Adipose tissue (tissue), 3 donors: ENCODE data around the gene RPS14. TPM values are rescaled to one million over a fixed set of nuclear protein-coding genes. Genes with fewer than 3 reads are reported as not detected.
A peak's percentile ranks its signal among the peaks of the same experiment; 100 is the strongest.
"Not testable (repeated sequence)": the region's sequence is repeated elsewhere in the genome, so short reads cannot be mapped to it uniquely, and the experiment has no call there.

Experiments used
- H3K27ac ChIP-seq: one replicate; pipeline ENCODE4 v1.5.1; 2013; ENCODE audit warnings: low read depth, low read length
- WGBS, 3 donors: extraction: QIAGEN DNeasy Blood & Tissue Kit; methylation state at CpG; one replicate each; pipeline ENCODE4 v1.1.7; 2013; 5-methylcytosine and 5-hydroxymethylcytosine counted together
- polyA plus RNA-seq, 3 donors: library from polyadenylated mRNA; stranded (reverse); fragments of 200-250 nt; gene quantifications; one replicate each; pipeline ENCODE4 v1.2.3, GENCODE V29; 2013
- donor health status: healthy with polysubstance abuse.
- donor health status: Bipolar disorder and iron deficiency.
- donor health status: healthy.

RPS14 gene
- polyA plus RNA-seq, 3 donors, result 3,447 to 4,480 (median 4,248) TPM

DNA sequence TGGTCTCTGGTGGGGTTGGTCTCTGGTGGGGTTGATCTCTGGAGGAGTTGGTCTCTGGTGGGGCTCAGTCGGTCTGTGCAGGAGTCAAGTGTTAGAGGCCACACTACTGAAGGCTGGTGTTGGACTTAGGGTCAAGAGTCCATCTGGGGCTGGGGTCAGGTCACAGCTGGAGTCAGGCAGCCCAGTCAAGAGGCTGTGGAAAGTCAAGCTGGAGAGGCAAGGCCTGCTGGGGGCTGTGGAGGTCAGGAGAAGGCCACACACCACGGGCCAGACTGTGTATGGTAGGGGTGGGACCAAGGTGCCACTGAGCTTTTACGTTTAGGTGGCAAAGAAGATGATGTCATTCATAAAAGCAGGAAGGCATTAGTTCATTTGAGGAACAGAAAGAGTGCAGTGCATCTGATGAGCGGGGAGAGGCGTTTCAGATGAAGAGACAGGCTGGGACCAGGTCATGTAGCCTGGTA lies 20.1 kb downstream of the RPS14 start:
- no peak overlapping the region for H3K27ac ChIP-seq
- 77 to 91% (median 86%) methylated on average over 5 of the region's 5 CpGs for WGBS, 3 donors

GRCh38 chr5:150428978-150429377 lies 20.6 kb downstream of the RPS14 start:
- H3K27ac ChIP-seq, result no peak overlapping the region
- WGBS, 3 donors, result 89 to 97% (median 97%) methylated on average over 5 of the region's 5 CpGs

- 36 to 59% (median 40%) methylated on average over 17 to 18 of the region's 18 CpGs for WGBS, 3 donors
- H3K27ac ChIP-seq, result no peak overlapping the region
Observed at GRCh38 chr5:150428106-150428876, 21.2 kb downstream of the RPS14 start.

- not testable (repeated sequence) for H3K27ac ChIP-seq
- 94 to 98% (median 95%) methylated on average over 9 of the region's 9 CpGs for WGBS, 3 donors
Observed at GRCh38 chr5:150426165-150426564, 23.4 kb downstream of the RPS14 start.

DNA sequence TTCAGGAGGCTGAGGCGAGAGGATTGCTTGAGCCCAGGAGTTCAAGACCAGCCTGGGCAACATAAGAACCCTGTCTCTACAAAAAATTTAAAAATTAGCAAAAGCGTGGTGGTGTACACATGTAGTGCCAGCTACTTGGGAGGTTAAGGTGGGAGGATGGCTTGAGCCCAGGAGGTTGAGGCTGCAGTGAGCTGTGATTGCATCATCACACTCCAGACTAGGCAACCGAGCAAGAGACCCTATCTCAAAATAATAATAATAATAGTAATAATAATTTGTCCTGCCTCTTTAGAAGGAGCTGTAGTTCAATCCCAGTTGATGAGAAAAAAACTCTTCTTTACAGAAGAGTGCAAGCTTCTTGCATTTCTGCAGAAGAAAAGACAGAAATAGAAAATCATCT lies 26.8 kb downstream of the RPS14 start:
- 61 to 82% (median 69%) methylated on average over 3 of the region's 3 CpGs for WGBS, 3 donors
- no peak overlapping the region for H3K27ac ChIP-seq

DNA sequence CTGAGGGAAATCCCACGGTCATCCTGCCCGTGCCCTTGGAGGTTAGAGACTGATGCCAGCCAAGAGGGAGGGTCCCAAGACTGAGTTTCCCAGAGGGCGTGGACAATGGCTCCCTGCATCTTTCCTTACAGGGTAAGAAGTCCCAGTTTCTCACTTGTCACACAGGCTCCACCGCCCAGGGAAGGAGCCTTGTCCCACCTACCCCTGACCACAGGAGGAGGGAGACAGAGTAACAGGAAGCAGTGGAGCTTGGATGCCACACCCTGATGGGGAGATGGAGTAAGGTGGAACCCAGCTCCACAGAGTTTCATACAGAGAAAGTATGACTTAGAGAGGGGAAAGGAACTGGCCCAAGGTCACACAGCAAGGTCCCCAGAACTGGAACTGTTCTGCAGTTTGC lies 27.5 kb downstream of the RPS14 start:
- WGBS, 3 donors, result 31 to 65% (median 52%) methylated on average over 4 of the region's 4 CpGs
- no peak overlapping the region for H3K27ac ChIP-seq

GRCh38 chr5:150419630-150420270 lies 29.8 kb downstream of the RPS14 start:
- H3K27ac ChIP-seq, result no peak overlapping the region
- 59 to 74% (median 62%) methylated on average over 7 of the region's 7 CpGs for WGBS, 3 donors

DNA sequence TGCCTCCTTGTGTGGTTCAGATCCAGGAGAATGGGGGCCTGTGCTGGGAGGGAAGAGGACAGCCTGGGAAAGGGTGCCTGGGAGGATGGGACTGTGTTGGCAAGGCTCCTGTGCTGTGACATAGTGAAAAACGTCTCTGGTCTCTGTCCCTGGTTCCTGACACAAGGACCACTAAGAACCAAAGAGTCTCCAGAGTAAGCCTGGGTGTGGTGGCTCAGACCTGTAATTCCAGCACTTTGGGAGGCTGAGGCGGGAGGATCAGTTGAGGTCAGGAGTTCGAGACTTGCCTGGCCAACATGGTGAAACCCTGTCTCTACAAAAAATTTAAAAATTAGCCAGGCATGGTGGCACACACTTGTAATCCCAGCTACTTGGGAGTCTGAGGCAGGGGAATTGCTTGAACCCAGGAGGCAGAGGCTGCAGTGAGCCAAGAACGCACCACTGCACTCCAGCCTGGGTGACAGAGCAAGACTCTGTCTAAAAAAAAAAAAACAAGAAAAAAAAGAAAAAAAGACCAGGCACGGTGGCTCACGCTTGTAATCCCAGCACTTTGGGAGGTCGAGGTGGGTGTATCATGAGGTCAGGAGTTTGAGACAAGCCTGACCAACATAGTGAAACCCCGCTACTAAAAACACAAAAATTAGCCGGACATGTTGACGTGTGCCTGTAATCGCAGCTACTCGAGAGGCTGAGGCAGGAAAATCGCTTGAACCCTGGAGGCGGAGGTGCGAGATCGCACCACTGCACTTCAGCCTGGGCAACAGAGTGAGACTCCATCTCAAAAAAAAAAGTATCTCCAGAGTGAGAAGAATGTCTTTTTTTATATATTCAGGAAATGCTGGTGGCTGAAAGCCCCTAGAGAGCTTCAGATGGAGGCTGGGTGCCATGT lies 35.4 kb downstream of the RPS14 start:
- H3K27ac ChIP-seq, result not testable (repeated sequence)
- 91 to 95% (median 94%) methylated on average over 16 of the region's 16 CpGs for WGBS, 3 donors

DNA sequence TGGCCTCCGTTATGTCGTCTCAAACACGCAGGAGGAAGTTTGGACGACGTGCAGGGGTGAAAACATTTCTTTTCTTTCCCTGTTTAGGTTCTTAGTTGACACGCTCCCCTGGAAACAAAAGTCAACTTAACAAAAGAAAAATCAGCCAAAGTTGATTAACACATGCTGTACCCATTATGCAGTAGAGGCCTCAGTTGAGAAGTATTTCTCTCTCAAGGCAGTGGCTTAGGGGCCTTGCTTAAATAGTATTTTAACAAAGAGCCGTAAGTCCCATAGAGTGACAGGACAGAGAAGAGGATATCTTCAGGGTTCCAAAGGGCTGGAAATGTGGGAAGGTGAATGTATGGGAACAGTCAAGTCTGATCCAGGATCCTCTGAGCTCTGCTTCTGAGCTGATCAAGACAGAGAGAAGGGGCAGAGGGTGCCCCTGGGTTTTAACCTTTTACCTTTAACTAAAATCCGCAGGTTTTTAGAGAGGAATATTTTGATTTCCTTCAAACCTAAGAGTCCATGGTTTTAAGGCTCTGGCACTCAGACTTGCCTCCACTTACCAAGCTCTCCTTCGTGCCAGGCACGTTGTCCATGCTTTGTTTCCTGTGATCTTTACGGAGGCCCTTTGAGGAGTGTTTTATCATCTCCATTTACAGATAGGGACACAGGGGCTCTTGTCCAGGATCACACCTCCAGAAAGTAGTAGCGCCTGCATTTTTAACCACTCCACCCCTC lies 36.2 kb downstream of the RPS14 start:
- H3K27ac ChIP-seq, result no peak overlapping the region
- 54 to 70% (median 60%) methylated on average over 12 of the region's 12 CpGs for WGBS, 3 donors

GRCh38 chr5:150412319-150413175 lies 37.0 kb downstream of the RPS14 start, which contains the start of gene CD74:
Gene CD74 (minus strand): TSS chr5:150412910. CDS start chr5:150412749, 161 bp downstream.
- 8 to 18% (median 9%) methylated on average over 20 of the region's 20 CpGs for WGBS, 3 donors
- H3K27ac ChIP-seq, result no peak within 1 kb of the TSS

DNA sequence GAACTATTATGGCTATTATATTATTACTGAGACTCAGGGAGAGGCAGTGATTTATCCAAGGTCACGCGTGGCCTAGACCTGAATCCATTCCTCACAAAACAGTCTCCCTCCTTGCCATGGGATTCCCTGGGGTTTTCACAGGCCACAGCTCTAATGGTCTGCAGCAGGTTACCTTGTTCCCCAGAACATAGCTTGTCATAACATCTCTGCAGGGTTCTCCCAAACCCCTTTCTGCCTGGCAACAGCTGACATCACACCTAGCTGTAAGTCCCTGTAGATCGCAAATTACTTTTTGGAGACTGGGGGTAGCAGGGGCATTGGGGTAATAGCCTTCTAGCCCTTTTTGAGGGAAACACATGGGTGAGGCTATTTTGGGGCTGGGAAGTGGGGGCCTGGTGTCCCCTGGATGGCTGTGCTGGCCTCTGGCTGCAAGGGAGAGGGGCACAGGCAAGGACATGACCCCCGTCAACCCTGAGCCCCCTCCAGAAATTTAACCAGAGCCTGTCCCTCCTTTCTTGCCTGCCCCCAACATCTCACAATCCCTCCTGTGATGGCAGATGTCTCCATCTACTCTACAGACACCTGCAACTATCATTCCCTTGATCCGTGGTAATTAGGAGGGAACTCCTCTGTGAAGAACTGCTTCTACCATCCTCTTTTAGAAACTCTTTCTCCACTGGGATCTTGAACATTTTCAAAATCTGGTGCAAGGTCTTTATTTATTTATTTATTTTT lies 38.1 kb downstream of the RPS14 start:
- 41 to 82% (median 48%) methylated on average over 5 of the region's 5 CpGs for WGBS, 3 donors
- H3K27ac ChIP-seq, result no peak overlapping the region

DNA sequence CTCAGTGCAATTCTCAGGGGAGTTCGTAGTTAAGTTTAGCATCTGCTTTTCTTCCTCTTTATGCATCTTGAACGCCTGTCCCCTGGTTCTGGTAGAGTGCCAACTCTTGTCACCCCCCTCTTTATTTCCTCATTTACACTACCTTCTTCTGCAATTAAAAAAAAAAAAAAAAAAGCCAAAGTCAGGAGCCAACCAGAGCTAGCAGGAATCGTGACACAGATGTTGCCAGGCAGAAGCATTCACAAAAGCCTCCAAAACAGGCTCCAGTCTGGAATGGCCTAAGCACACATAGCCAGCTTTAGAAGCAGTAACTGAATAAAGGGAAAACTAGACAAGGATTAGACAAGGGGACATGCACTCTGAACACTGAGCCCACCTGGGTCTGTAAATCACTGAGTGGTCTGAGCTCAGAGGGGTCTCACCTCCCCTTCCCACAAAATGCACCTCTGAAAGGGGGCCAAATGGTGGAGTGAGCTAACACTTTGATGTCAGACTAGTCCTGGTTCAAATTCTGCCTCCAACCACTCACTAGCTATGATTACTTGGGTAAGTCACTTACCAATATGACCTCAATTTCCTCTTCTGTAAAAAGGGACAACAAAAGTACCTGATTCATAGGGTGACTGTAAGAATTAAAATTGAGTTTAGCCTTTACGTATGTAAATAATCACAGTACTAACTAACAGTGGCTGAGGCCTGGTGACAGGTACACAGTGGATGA lies 38.9 kb downstream of the RPS14 start:
- H3K27ac ChIP-seq, result no peak overlapping the region
- 14 to 36% (median 16%) methylated on average over 4 of the region's 4 CpGs for WGBS, 3 donors

- WGBS, 3 donors, result 8 to 18% (median 8%) methylated on average over 15 of the region's 15 CpGs
- peak overlapping the region; percentile 49 for H3K27ac ChIP-seq
Observed at GRCh38 chr5:150409638-150410523, 39.7 kb downstream of the RPS14 start.

DNA sequence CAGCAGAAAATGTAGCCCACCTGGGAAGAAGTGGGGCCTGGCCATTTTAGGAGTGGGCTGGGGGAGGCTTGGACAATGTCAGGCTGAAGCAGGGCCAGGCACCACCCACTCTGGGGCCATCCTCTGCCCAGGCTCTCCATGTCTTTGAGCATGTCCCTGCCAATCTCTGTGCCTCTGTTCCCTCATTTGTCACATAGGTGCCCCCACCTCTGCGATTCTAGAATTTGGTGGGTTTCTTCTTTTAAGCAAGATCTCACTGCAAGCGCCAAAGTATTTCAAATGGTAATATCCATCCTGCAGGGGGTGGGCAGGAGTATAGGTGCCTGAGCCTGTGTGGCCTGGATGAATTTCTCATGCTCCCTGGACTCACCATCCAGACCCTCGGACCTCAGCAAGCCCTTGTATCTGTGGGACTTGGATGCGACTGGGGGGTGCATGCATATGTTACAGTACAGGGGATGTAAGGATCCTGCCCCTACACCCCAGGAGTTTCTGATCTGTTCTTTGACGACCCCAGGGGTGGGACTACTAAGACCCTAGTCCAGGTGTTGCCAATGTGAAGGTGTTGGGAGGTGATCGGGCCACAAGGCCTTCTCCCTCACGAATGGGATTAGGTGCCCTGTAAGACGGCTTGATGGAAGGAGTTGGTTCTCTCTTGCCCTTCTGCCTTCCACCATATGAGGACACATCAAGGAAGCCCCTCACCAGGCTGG lies 41.2 kb downstream of the RPS14 start:
- H3K27ac ChIP-seq, result no peak overlapping the region
- 84 to 92% (median 89%) methylated on average over 8 of the region's 8 CpGs for WGBS, 3 donors
